ENCODE measurements around the gene KCNJ16. TPM values are rescaled to one million over a fixed set of nuclear protein-coding genes. Genes with fewer than 3 reads are reported as not detected.

The KCNJ16 gene
- total and polyA plus RNA-seq, 2 experiments from 2014 or later = not detected

DNA sequence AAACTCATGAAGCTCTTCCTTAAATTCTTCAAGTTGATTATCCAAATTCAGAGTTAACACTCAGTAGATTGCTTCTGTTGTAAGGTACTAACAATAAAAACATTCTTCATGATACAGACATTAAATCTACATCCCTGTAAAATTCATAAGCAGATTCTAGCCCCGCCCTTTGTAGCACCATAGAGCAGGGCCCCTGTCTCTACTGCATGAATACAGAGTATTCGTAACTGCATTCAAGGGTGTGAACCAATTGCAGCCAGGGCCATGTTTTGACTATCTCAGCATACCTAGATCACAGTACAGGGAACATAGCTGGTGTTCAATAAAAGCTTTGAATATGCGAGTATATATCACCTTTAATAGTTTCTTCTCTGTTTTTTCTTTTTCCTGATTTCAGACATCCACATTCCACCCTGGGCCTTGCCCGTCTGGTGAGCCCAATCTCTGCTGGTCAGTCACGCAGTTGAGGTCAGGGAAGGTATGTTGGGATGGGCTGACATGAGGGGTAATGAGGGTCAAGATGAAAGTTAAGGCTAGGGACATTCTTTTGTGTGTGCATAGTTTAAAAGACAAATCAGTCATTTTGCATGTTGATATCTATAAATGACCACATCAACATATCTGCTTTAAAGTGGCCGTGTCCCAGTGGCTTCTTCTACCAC, 33.0 kb downstream of the KCNJ16 start:
- DNase-seq = no peak
- H3K27me3 ChIP-seq (replicated peaks; ENCODE audit: insufficient read depth) = no peaks in the 10 kb centered on the region
- WGBS, 2 experiments (ENCODE audit: low coverage in 1 of 2, low lambda C conversion rate in 2 of 2, missing lambda C conversion rate in 2 of 2) = 86 to 90% methylated on average over 6 of the region's 6 CpGs
- H3K9me3 ChIP-seq (ENCODE audit: low read depth) = no peaks in the 10 kb centered on the region
- H3K79me2 ChIP-seq (ENCODE audit: insufficient read depth) = no peaks in the 10 kb centered on the region
- TF ChIP-seq EZH2phosphoT487 (IDR thresholded peaks at IDR 0.05; ENCODE audit: insufficient read depth, low read depth) = no peak
- TF ChIP-seq EZH2 (IDR thresholded peaks at IDR 0.05; ENCODE audit: insufficient read depth, poor library complexity, severe bottlenecking) = no peak
- no peak overlapping the region for H3K4me2 ChIP-seq (ENCODE audit: unreplicated experiment)
- H3F3A ChIP-seq (ENCODE audit: insufficient read depth) = no peaks in the 10 kb centered on the region
- 0 out of 2 replicates have a peak, but pooled peaks cover under 1% of the 10 kb centered on the region for H3K9me2 ChIP-seq (ENCODE audit: insufficient read depth)
- H2AFZ ChIP-seq = no peak overlapping the region
- H3K27ac ChIP-seq = no peak overlapping the region
- in situ Hi-C loops (cut with MboI) = no loop called here
- no peak overlapping the region for H3K4me3 ChIP-seq
- no peak overlapping the region for H3K9ac ChIP-seq
- 0 out of 2 replicates have a peak, but pooled peaks cover 5% of the 10 kb centered on the region for H3K4me1 ChIP-seq (ENCODE audit: insufficient read depth)
- no peaks in the 10 kb centered on the region for H4K20me1 ChIP-seq (ENCODE audit: insufficient read depth)
- H3K36me3 ChIP-seq (ENCODE audit: low read depth) = no peaks in the 10 kb centered on the region

DNA sequence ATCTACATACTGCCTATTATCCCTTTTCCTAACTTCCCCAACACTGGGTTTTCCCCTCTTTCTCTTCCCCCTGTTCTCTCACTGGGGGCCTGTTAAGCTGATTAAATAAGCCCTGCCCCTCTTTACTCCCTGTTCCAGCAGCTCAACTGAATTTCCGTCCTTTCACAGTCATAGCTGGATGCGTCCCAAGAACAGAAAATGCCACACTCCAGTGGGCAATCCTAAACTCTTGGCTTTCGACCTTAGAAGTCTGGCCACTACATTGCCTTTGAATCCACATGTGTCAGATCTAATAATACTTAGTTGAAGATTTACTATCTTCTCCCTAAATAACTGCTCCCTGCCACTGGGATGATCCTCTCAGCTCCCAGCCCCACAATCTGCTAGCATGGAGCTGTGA, 34.5 kb downstream of the KCNJ16 start:
- Histone ChIP-seq H3K4me3 (no peak overlapping the region), H3K27ac (no peak overlapping the region), H3K9ac (no peak overlapping the region), H3K9me2 (ENCODE audit: insufficient read depth) (0 out of 2 replicates have a peak, but pooled peaks cover 5% of the 10 kb centered on the region), H2AFZ (no peak overlapping the region), H4K20me1 (ENCODE audit: insufficient read depth) (no peaks in the 10 kb centered on the region), H3K79me2 (ENCODE audit: insufficient read depth) (no peaks in the 10 kb centered on the region), H3K4me2 (ENCODE audit: unreplicated experiment) (no peak overlapping the region), H3K9me3 (ENCODE audit: low read depth) (no peaks in the 10 kb centered on the region), H3K4me1 (ENCODE audit: insufficient read depth) (0 out of 2 replicates have a peak, but pooled peaks cover 5% of the 10 kb centered on the region), H3K27me3 (replicated peaks; ENCODE audit: insufficient read depth) (no peaks in the 10 kb centered on the region), H3F3A (ENCODE audit: insufficient read depth) (no peaks in the 10 kb centered on the region), H3K36me3 (ENCODE audit: low read depth) (no peaks in the 10 kb centered on the region)
- 36 to 41% methylated on average over 3 of the region's 3 CpGs for WGBS, 2 experiments (ENCODE audit: low coverage in 1 of 2, low lambda C conversion rate in 2 of 2, missing lambda C conversion rate in 2 of 2)
- in situ Hi-C loops (cut with MboI) = no loop called here
- peak; percentile 3 for DNase-seq
- TF ChIP-seq EZH2 (IDR thresholded peaks at IDR 0.05; ENCODE audit: insufficient read depth, poor library complexity, severe bottlenecking) (no peak), EZH2phosphoT487 (IDR thresholded peaks at IDR 0.05; ENCODE audit: insufficient read depth, low read depth) (no peak)

DNA sequence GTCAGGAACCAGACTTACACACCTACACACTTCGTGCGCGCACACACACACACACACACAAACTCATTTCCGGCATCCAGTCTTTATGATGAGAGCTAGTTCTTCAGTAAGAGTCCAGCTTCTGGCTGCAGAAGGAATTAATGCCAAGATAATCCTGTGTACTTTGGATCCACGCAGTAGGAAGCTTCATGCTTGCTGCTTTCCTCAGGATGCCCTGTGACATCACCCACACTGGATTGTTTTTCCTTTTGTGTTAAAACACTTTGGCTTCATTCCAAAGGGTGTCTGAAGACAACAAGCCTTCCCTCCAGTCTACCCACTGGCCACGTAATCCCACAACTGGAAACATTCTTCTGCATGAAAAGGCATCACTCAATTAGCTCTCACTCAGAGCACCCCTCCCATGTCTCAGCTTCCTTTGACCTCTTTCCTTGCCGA, 35.4 kb downstream of the KCNJ16 start:
- H3K27me3 ChIP-seq (replicated peaks; ENCODE audit: insufficient read depth) = no peaks in the 10 kb centered on the region
- TF ChIP-seq EZH2 (IDR thresholded peaks at IDR 0.05; ENCODE audit: insufficient read depth, poor library complexity, severe bottlenecking) (no peak), EZH2phosphoT487 (IDR thresholded peaks at IDR 0.05; ENCODE audit: insufficient read depth, low read depth) (no peak)
- H3F3A ChIP-seq (ENCODE audit: insufficient read depth) = no peaks in the 10 kb centered on the region
- no peaks in the 10 kb centered on the region for H3K36me3 ChIP-seq (ENCODE audit: low read depth)
- no peak overlapping the region for H3K9ac ChIP-seq
- no peaks in the 10 kb centered on the region for H4K20me1 ChIP-seq (ENCODE audit: insufficient read depth)
- in situ Hi-C loops (cut with MboI) = no loop called here
- H3K4me1 ChIP-seq (ENCODE audit: insufficient read depth) = 0 out of 2 replicates have a peak, but pooled peaks cover 5% of the 10 kb centered on the region
- no peaks in the 10 kb centered on the region for H3K79me2 ChIP-seq (ENCODE audit: insufficient read depth)
- H3K4me3 ChIP-seq = no peak overlapping the region
- no peak overlapping the region for H2AFZ ChIP-seq
- no peak overlapping the region for H3K27ac ChIP-seq
- H3K9me2 ChIP-seq (ENCODE audit: insufficient read depth) = 0 out of 2 replicates have a peak, but pooled peaks cover 5% of the 10 kb centered on the region
- DNase-seq = peak; percentile 4
- no peaks in the 10 kb centered on the region for H3K9me3 ChIP-seq (ENCODE audit: low read depth)
- WGBS, 2 experiments (ENCODE audit: low coverage in 1 of 2, low lambda C conversion rate in 2 of 2, missing lambda C conversion rate in 2 of 2) = 62 to 66% methylated on average over 7 of the region's 7 CpGs
- no peak overlapping the region for H3K4me2 ChIP-seq (ENCODE audit: unreplicated experiment)

DNA sequence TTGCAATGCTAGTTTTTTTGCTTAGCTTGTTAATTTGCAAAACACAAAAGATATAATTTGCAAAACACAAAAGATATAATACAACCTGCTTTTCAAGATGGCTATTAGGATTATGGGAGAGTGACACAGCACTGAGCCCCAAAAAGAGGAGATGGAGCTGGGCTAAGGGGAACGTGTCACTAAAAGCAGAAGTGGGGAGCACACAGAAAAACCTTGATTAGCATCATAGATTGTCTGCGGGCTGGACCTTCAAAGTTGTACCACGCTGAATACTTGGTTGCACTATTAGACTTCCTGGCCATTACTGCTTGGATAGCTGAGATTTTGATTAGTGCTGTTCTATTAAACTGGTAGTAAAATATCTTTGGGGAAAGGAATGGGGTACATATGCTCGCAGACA, 36.2 kb downstream of the KCNJ16 start:
- H3K9me3 ChIP-seq (ENCODE audit: low read depth) = no peaks in the 10 kb centered on the region
- no peak for DNase-seq
- in situ Hi-C loops (cut with MboI) = no loop called here
- TF ChIP-seq EZH2 (IDR thresholded peaks at IDR 0.05; ENCODE audit: insufficient read depth, poor library complexity, severe bottlenecking) (no peak), EZH2phosphoT487 (IDR thresholded peaks at IDR 0.05; ENCODE audit: insufficient read depth, low read depth) (no peak)
- no peak overlapping the region for H3K9ac ChIP-seq
- no peak overlapping the region for H3K4me3 ChIP-seq
- no peaks in the 10 kb centered on the region for H3K79me2 ChIP-seq (ENCODE audit: insufficient read depth)
- 87 to 93% methylated on average over 4 of the region's 4 CpGs for WGBS, 2 experiments (ENCODE audit: low coverage in 1 of 2, low lambda C conversion rate in 2 of 2, missing lambda C conversion rate in 2 of 2)
- no peaks in the 10 kb centered on the region for H4K20me1 ChIP-seq (ENCODE audit: insufficient read depth)
- no peak overlapping the region for H2AFZ ChIP-seq
- H3K4me1 ChIP-seq (ENCODE audit: insufficient read depth) = 0 out of 2 replicates have a peak, but pooled peaks cover 5% of the 10 kb centered on the region
- no peaks in the 10 kb centered on the region for H3F3A ChIP-seq (ENCODE audit: insufficient read depth)
- H3K9me2 ChIP-seq (ENCODE audit: insufficient read depth) = 0 out of 2 replicates have a peak, but pooled peaks cover 5% of the 10 kb centered on the region
- no peaks in the 10 kb centered on the region for H3K36me3 ChIP-seq (ENCODE audit: low read depth)
- H3K4me2 ChIP-seq (ENCODE audit: unreplicated experiment) = no peak overlapping the region
- no peaks in the 10 kb centered on the region for H3K27me3 ChIP-seq (replicated peaks; ENCODE audit: insufficient read depth)
- H3K27ac ChIP-seq = no peak overlapping the region
